ENCODE data around the gene MASP1. TPM values are rescaled to one million over a fixed set of nuclear protein-coding genes. Genes with fewer than 3 reads are reported as not detected.

MASP1 gene
- total and polyA plus RNA-seq, 2 of the 4 experiments (the other 2 are of a cell fraction) = 13.1 to 16.2 TPM

DNA sequence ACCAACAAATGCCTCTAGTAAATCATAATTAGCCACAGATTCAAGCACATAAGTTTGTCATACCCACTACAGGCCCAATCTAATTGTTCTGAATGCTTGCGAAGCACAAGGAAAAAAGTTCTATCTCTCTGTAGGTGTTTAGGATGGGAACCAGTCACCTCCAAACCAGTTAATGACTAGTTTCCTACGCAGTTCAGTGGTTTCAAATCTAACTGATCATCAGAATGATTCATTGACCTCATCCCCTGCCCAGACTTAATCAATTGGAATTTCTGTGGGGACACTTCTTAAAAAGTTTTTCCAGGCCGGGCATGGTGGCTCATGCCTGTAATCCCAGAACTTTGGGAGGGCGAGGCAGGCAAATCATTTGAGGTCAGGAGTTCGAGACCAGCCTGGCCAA lies 24.3 kb upstream of the MASP1 start:
- Histone ChIP-seq H2BK120ac (ENCODE audit: low read depth, low read length) (no peak overlapping the region), H3K36me3 (ENCODE audit: control insufficient read depth, insufficient read depth, low read length) (no peaks in the 10 kb centered on the region), H2AK5ac (ENCODE audit: low read depth, low read length) (no peak overlapping the region), H3K4me3 (ENCODE audit: insufficient read depth, low read depth, low read length) (no peak overlapping the region), H4K20me1 (ENCODE audit: insufficient read depth, low read length) (no peaks in the 10 kb centered on the region), H3K27ac (ENCODE audit: insufficient read depth, low read length) (no peak overlapping the region), H3K56ac (ENCODE audit: extremely low read depth, insufficient read depth, low read length) (no peak overlapping the region), H3K14ac (replicated peaks; ENCODE audit: low read depth, low read length) (no peak overlapping the region), H3K4me1 (ENCODE audit: control insufficient read depth, insufficient read depth, low read length) (peaks cover 6% of the 10 kb centered on the region), H3K9me1 (ENCODE audit: insufficient read depth, low read length) (no peaks in the 10 kb centered on the region), H2BK20ac (ENCODE audit: low read depth, low read length) (no peak overlapping the region), H4K5ac (ENCODE audit: low read depth, low read length) (no peak overlapping the region), H4K91ac (ENCODE audit: insufficient read depth, low read depth, low read length) (no peak overlapping the region), H3K9me3 (ENCODE audit: control insufficient read depth, insufficient read depth, low read length) (no peaks in the 10 kb centered on the region), H2BK5ac (ENCODE audit: low read depth, low read length, poor library complexity, severe bottlenecking) (no peak overlapping the region), H2BK15ac (ENCODE audit: low read depth, low read length) (no peak overlapping the region), H3K4me2 (ENCODE audit: low read depth, low read length) (no peak overlapping the region), H4K8ac (ENCODE audit: low read depth in 2 of 2, low read length in 2 of 2) (no peak overlapping the region), H3K23ac (ENCODE audit: low read depth, low read length) (no peak overlapping the region), H2AK9ac (replicated peaks; ENCODE audit: low read depth, low read length, poor library complexity) (no peak overlapping the region), H3K4ac (ENCODE audit: low read depth, low read length) (no peak overlapping the region), H2AFZ (replicated peaks; ENCODE audit: low read length, poor library complexity) (no peak overlapping the region), H3K27me3 (ENCODE audit: control insufficient read depth, insufficient read depth, low read length) (peaks cover 14% of the 10 kb centered on the region), H3K79me1 (ENCODE audit: low read depth in 1 of 2, low read length in 2 of 2) (no peaks in the 10 kb centered on the region), H3K9ac (ENCODE audit: low read depth, low read length) (no peak overlapping the region), H3K18ac (ENCODE audit: low read depth, low read length) (no peak overlapping the region)
- dilution Hi-C loops (cut with HindIII; ENCODE audit: low sequenced_read_pairs, unreplicated experiment) = loop anchor here (25.0 kb wide), 1 partner anchor 371 kb away; no protein-coding TSS in a partner anchor
- in situ Hi-C loops (cut with MboI; ENCODE audit: low sequenced_read_pairs) = loop anchor here (5.0 kb wide), 2 partner anchors 99 to 361 kb away; no protein-coding TSS in a partner anchor
- ATAC-seq (ENCODE audit: low read depth) (no peak), DNase-seq (no peak)
- ChIA-PET POLR2A (ENCODE audit: unreplicated experiment) (no interaction called here), CTCF (interaction anchor here (1.8 to 8.6 kb wide), 2 partner anchors 95 to 363 kb away, joined by 6 to 168 read pairs; no protein-coding TSS in a partner anchor)
- intact Hi-C loops (cut with micrococcal nuclease) = loop anchor here (5.0 to 10.0 kb wide), 2 partner anchors 204 to 471 kb away; partner anchors contain the start of gene ADIPOQ
- WGBS, 2 experiments (ENCODE audit: extremely low coverage in 2 of 2, insufficient read length in 1 of 2) = 76% methylated on average over 3 of the region's 5 CpGs; no CpG with 5 or more reads in 1 of the 2 experiments
- TF ChIP-seq POLR2A (IDR thresholded peaks at IDR 0.05; ENCODE audit: low read depth, low read length) (no peak), BHLHE40 (IDR thresholded peaks at IDR 0.05; ENCODE audit: low read depth, low read length) (no peak), RFX5 (IDR thresholded peaks at IDR 0.05; ENCODE audit: low read depth, low read length) (no peak), RCOR1 (IDR thresholded peaks at IDR 0.05; ENCODE audit: insufficient replicate concordance, low read length) (no peak)
- TF ChIP-seq, protein P1, sequence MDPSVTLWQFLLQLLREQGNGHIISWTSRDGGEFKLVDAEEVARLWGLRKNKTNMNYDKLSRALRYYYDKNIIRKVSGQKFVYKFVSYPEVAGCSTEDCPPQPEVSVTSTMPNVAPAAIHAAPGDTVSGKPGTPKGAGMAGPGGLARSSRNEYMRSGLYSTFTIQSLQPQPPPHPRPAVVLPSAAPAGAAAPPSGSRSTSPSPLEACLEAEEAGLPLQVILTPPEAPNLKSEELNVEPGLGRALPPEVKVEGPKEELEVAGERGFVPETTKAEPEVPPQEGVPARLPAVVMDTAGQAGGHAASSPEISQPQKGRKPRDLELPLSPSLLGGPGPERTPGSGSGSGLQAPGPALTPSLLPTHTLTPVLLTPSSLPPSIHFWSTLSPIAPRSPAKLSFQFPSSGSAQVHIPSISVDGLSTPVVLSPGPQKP (IDR thresholded peaks at IDR 0.05; ENCODE audit: borderline replicate concordance, low read depth, low read length) = no peak
- BruUV-seq (replicated peaks) = no TSS peak

Measured in IMR-90 (cell line).